K562 (cell line): ENCODE results near the gene NPC1L1. TPM values are rescaled to one million over a fixed set of nuclear protein-coding genes. Genes with fewer than 3 reads are reported as not detected.
A peak's percentile ranks its signal among the peaks of the same experiment; 100 is the strongest.

Experiments used
- ATAC-seq: fragments of 200-7000 bp; cut with Tn5 transposase; 3 replicates; pipeline ENCODE4 v1.9.1; 2020; ENCODE audit warnings: moderate library complexity
- BruUV-seq: library from RNA; stranded (reverse); fragments of 400-500 nt; replicated peaks from 2 replicates; lab custom pipeline; 2021; lab: Mats Ljungman, UMichigan
- CTCF ChIA-PET: fragments of 300-600 bp; formaldehyde crosslinking; extraction: SDS; loops from one replicate; lab custom pipeline; 2021; ENCODE audit warnings: low intra/inter-chr PET ratio; lab: Yijun Ruan, JAX
- POLR2A ChIA-PET: fragments of 300-600, 350-650 bp; sonication (Branson Sonifier 250); formaldehyde crosslinking; extraction: SDS; loops from one replicate; lab custom pipeline; 2021; ENCODE audit warnings: antibody characterized with exemption, inconsistent platforms; lab: Yijun Ruan, JAX
- DNase-seq, 4 experiments: peaks; one replicate each; pipeline versions ENCODE4 v3.0.0 to v3.0.0-alpha.2; 2011 to 2018; ENCODE audit warnings: low spot score in 3 of 4, mixed read lengths in 3 of 4; ENCODE audit errors: extremely low read depth in 1 of 4
- FAIRE-seq: peaks from 2 replicates; lab custom pipeline; 2011; peaks lifted over from hg19 to GRCh38; lab: Jason Lieb, UNC
- H2AFZ ChIP-seq: 2 replicates; pipeline ENCODE4 v1.6.0; 2011; ENCODE audit warnings: low read depth, low read length, control low read depth, inconsistent platforms
- H3K27ac ChIP-seq: fragments of 200-600 bp; 3 replicates; pipeline ENCODE4 v1.8.0; 2011; ENCODE audit warnings: low read depth, mild to moderate bottlenecking, control low read depth, inconsistent platforms, low read length, moderate library complexity, mixed read lengths; ENCODE audit errors: extremely low read depth
- H3K27me3 ChIP-seq, 2 experiments: fragments of 300-600 bp in 1 of 2; 2 replicates in 1 of 2; 3 replicates in 1 of 2; pipeline versions ENCODE4 v1.6.0 to v1.8.0; 2011; ENCODE audit warnings: inconsistent platforms in 2 of 2, low read length in 2 of 2, mild to moderate bottlenecking in 1 of 2, mixed read lengths in 1 of 2, moderate library complexity in 1 of 2; ENCODE audit not compliant: control insufficient read depth in 2 of 2, insufficient read depth in 2 of 2
- H3K36me3 ChIP-seq: fragments of 300-600 bp; 3 replicates; pipeline ENCODE4 v1.8.0; 2011; ENCODE audit warnings: mild to moderate bottlenecking, low read length, inconsistent platforms; ENCODE audit not compliant: control insufficient read depth, insufficient read depth
- H3K4me1 ChIP-seq, 2 experiments: fragments of 200-600 bp in 1 of 2; replicated peaks in 1 of 2; 2 replicates in 1 of 2; 3 replicates in 1 of 2; pipeline versions ENCODE4 v1.5.1 to v1.8.0; 2011; ENCODE audit warnings: inconsistent platforms in 2 of 2, low read length in 2 of 2, mild to moderate bottlenecking in 1 of 2, mixed read lengths in 1 of 2, moderate library complexity in 1 of 2; ENCODE audit not compliant: control insufficient read depth in 2 of 2, insufficient read depth in 2 of 2
- H3K4me2 ChIP-seq: 2 replicates; pipeline ENCODE4 v1.6.1; 2011; ENCODE audit warnings: low read length, control low read depth, inconsistent platforms, mixed read lengths; ENCODE audit not compliant: insufficient read depth
- H3K4me3 ChIP-seq: fragments of 200-600 bp; sonication (generic), shearing (Covaris generic); 2 replicates; pipeline ENCODE4 v1.5.1; 2016; ENCODE audit warnings: control low read depth, inconsistent platforms
- H3K79me2 ChIP-seq: fragments of 200-600 bp; 3 replicates; pipeline ENCODE4 v1.8.0; 2011; ENCODE audit warnings: low read length, inconsistent platforms; ENCODE audit not compliant: control insufficient read depth, insufficient read depth
- H3K9ac ChIP-seq, 2 experiments: 2 replicates each; pipeline versions ENCODE4 v1.6.0 to v1.6.1; 2011; ENCODE audit warnings: low read depth in 2 of 2, low read length in 2 of 2, control low read depth in 1 of 2, inconsistent platforms in 1 of 2, mild to moderate bottlenecking in 1 of 2, mixed read lengths in 1 of 2; ENCODE audit not compliant: insufficient read depth in 1 of 2
- H3K9me1 ChIP-seq: one replicate; pipeline ENCODE4 v1.6.0; 2011; ENCODE audit warnings: inconsistent platforms, mild to moderate bottlenecking, low read length, moderate library complexity; ENCODE audit not compliant: control insufficient read depth, insufficient read depth
- H3K9me3 ChIP-seq: replicated peaks from 2 replicates; pipeline ENCODE4 v1.5.1; 2011; ENCODE audit warnings: low read depth, low read length, inconsistent platforms; ENCODE audit not compliant: control insufficient read depth, insufficient read depth
- H4K20me1 ChIP-seq: replicated peaks from 2 replicates; pipeline ENCODE4 v1.6.1; 2011; ENCODE audit warnings: low read length, inconsistent platforms, mixed read lengths; ENCODE audit not compliant: control insufficient read depth, insufficient read depth
- ARID1B ChIP-seq: fragments of 450-650 bp; IDR thresholded peaks from 2 replicates; pipeline ENCODE4 v1.6.1; 2016; ENCODE audit warnings: antibody characterized with exemption, mild to moderate bottlenecking, inconsistent platforms
- ARNT ChIP-seq, 2 experiments: fragments of 450-650 bp; IDR thresholded peaks; 2 replicates each; pipeline ENCODE4 v1.6.1; 2016; ENCODE audit warnings: mild to moderate bottlenecking in 1 of 2
- HDAC3 ChIP-seq: fragments of 450-650 bp; IDR thresholded peaks from 2 replicates; pipeline ENCODE4 v1.6.1; 2018; ENCODE audit warnings: borderline replicate concordance, mild to moderate bottlenecking, moderate library complexity; ENCODE audit not compliant: partially characterized antibody
- LARP7 ChIP-seq: fragments of 450-650 bp; IDR thresholded peaks from 2 replicates; pipeline ENCODE4 v1.6.1; 2016
- MAFG ChIP-seq: fragments of 450-650 bp; conservative IDR thresholded peaks from 2 replicates; pipeline ENCODE4 v1.6.1; 2016; ENCODE audit warnings: missing genetic modification characterization, missing compliant biosample characterization
- MTA2 ChIP-seq: fragments of 450-650 bp; IDR thresholded peaks from 2 replicates; pipeline ENCODE4 v1.6.1; 2016; ENCODE audit warnings: low read depth
- SNIP1 ChIP-seq: fragments of 450-650 bp; IDR thresholded peaks from 2 replicates; pipeline ENCODE4 v1.7.1; 2017; ENCODE audit warnings: low read depth, mild to moderate bottlenecking
- TEAD1 ChIP-seq, 2 experiments: fragments of 450-650 bp in 1 of 2; sonication (generic) in 1 of 2; formaldehyde crosslinking; IDR thresholded peaks; 2 replicates each; pipeline versions ENCODE4 v1.4.0 to v1.8.0; 2020 to 2022; ENCODE audit warnings: mild to moderate bottlenecking in 2 of 2, missing genetic modification reagents in 1 of 2
- ZNF253 ChIP-seq: fragments of 250-450 bp; sonication (Bioruptor Pico); conservative IDR thresholded peaks from 2 replicates; pipeline ENCODE4 v1.6.1; 2021; ENCODE audit warnings: mild to moderate bottlenecking
- ZNF263 ChIP-seq: sonication (generic); formaldehyde crosslinking; IDR thresholded peaks from 2 replicates; pipeline ENCODE4 v1.8.0; 2022; ENCODE audit warnings: mild to moderate bottlenecking, missing genetic modification reagents, borderline replicate concordance
- WGBS: fragments of 100-300 bp; shearing (Covaris generic); methylation state at CpG from one replicate; pipeline ENCODE4 v1.1.6; 2016; ENCODE audit warnings: low coverage, mixed read lengths; ENCODE audit not compliant: insufficient coverage; ENCODE audit errors: missing lambda C conversion rate; 5-methylcytosine and 5-hydroxymethylcytosine counted together
- in situ Hi-C: fragments of 300-500 bp; cut with MboI; formaldehyde crosslinking; loops from 4 replicates; pipeline ENCODE4 v1.15.0; 2018; ENCODE audit warnings: inconsistent platforms, mixed read lengths
- intact Hi-C: fragments of 100-400 bp; cut with micrococcal nuclease; formaldehyde crosslinking; loops from 2 replicates; pipeline ENCODE4 v1.14.2; 2022
- polyA plus RNA-seq, 8 experiments: library from polyadenylated mRNA; depleted of rRNA in 4 of 8; stranded (reverse) in 5 of 8; unstranded in 3 of 8; fragments of >200 nt; fragmentation: Nextera tagmentation in 2 of 8; fragmentation: Illumina TruSeq in 1 of 8; extraction: Ambion mirVana in 2 of 8; extraction: Trizol in 1 of 8; gene quantifications; 2 replicates each; pipeline versions ENCODE4 v1.2.1 to v1.2.3, GENCODE V29; 2011 to 2014; ENCODE audit warnings: inconsistent platforms in 1 of 8, missing spikeins in 1 of 8
- total RNA-seq, 7 experiments: library from RNA; depleted of rRNA in 6 of 7; stranded (reverse); fragments of >200 nt in 6 of 7; fragmentation: Illumina TruSeq in 2 of 7; extraction: Trizol in 2 of 7; gene quantifications; 2 replicates each; pipeline versions ENCODE4 v1.2.1 to v1.2.3, GENCODE V29; 2011 to 2021; ENCODE audit warnings: low replicate concordance in 1 of 7
- TF ChIP-seq, protein P1 (sequence below): IDR thresholded peaks from 2 replicates; pipeline ENCODE4 v1.6.1; 2016; ENCODE audit warnings: missing genetic modification characterization, missing compliant biosample characterization
- TF ChIP-seq, protein P2 (sequence below), 2 experiments: fragments of 450-650 bp; IDR thresholded peaks; 2 replicates each; pipeline ENCODE4 v1.6.1; 2016
- TF ChIP-seq, protein P3 (sequence below): fragments of 450-650 bp; IDR thresholded peaks from 2 replicates; pipeline ENCODE4 v1.6.1; 2017; ENCODE audit warnings: antibody characterized with exemption

NPC1L1 gene
- total and polyA plus RNA-seq, 9 of the 15 experiments (the other 6 are each of a cell fraction or from before 2014, with no cell fraction given): 0.01 to 0.18 (median 0.07) TPM; not detected in 4

DNA sequence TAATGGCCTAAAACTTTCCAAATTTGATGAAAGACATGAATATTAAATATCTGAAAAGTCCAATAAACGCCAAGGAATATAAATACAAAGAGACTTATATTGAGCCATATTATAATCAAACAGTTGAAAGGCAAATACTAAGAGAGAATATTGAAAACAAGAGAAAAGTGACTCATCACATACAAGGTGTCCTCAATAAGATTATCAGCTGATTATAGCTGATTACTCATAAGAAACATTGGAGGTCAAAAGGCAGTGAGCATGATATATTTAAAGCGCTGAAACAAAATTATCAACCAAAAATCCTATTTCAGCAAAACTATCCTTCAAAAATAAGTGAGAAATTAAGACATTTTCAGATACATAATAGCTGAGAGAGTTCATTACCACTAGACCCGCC, 7.8 kb upstream of the NPC1L1 start (continued):
- TF ChIP-seq HDAC3: no peak
- no peak for TF ChIP-seq TEAD1 (CRISPR knock-in tag; IDR thresholded peaks at IDR 0.05)
- TF ChIP-seq ZNF253 (CRISPR knock-in tag): no peak
- 0 out of 2 replicates have a peak, but pooled peaks have one; percentile 5 for TF ChIP-seq MAFG (tag)
- TF ChIP-seq ARID1B: peak; percentile 28; the same call in 1 of the 2 replicates
- TF ChIP-seq, all 486 proteins: peak for 8

DNA sequence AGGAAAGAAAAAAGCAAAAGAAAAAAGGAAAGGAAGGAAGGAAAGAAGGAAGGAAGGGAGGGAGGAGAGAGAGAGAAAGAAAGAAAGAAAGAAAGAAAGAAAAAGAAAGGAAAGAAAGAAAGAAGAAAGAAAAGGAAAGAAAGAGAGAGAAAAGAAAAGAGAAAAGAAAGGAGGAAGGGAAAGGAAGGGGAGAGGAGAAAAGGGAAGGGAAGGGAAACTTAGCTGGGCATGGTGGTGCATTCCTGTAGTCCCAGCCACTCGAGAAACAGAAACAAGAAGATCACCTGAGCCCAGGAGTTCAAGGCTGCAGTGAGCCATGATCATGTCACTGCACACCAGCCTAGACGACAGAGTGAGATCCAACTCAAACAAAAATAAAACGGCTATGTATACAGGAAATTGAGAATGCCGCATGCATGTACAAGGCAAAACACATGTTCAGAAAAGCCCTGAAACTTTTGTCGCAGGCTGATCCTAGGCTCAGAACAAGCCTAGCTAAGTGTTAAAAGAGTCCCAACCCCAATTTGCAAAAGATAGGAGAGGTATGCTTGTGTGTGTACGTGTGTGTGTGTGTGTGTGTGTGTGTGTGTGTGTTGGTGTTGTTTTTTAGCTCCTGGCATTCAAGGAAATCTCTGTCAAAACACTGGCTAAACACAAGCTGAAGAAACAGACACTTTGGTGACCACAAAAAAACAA, 6.6 kb upstream of the NPC1L1 start:
- Histone ChIP-seq H4K20me1 (no peaks in the 10 kb centered on the region), H3K9me1 (no peaks in the 10 kb centered on the region), H3K9ac (peak overlapping the region in 1 of 2 experiments; percentile 71; a peak in 1 of 4 replicates), H3K4me3 (no peak overlapping the region), H3K27me3 (no peaks in the 10 kb centered on the region), H3K4me2 (peak overlapping the region; percentile 18; the same call in 1 of the 2 replicates), H3K27ac (no peak overlapping the region), H2AFZ (peak overlapping the region; percentile 82), H3K9me3 (no peaks in the 10 kb centered on the region; the same call in 1 of the 2 replicates), H3K4me1 (peaks cover 4 to 6% of the 10 kb centered on the region in 2 experiments; a peak in 4 of 5 replicates), H3K36me3 (no peaks in the 10 kb centered on the region), H3K79me2 (no peaks in the 10 kb centered on the region)
- no TSS peak for BruUV-seq
- ATAC-seq (peak; percentile 43), DNase-seq (no peak), FAIRE-seq (no peak)
- in situ Hi-C loops: no loop called here
- POLR2A ChIA-PET: interaction anchor here (0.6 to 2.1 kb wide), 4 partner anchors 9 to 635 kb away, joined by 3 to 7 read pairs (median 3); no protein-coding TSS in a partner anchor
- intact Hi-C loops: no loop called here
- 22% methylated on average over 6 of the region's 6 CpGs for WGBS
- CTCF ChIA-PET: no interaction called here
- TF ChIP-seq LARP7 (0 out of 2 replicates have a peak, but pooled peaks have one; percentile 48), ZNF263 (CRISPR knock-in tag) (no peak), MTA2 (0 out of 2 replicates have a peak, but pooled peaks have one; percentile 11), SNIP1 (0 out of 2 replicates have a peak, but pooled peaks have one; percentile 9), ARNT (IDR thresholded peaks at IDR 0.05) (peak in 1 of 2 experiments; percentile 59; a peak in 1 of 4 replicates)
- TF ChIP-seq, protein P1, sequence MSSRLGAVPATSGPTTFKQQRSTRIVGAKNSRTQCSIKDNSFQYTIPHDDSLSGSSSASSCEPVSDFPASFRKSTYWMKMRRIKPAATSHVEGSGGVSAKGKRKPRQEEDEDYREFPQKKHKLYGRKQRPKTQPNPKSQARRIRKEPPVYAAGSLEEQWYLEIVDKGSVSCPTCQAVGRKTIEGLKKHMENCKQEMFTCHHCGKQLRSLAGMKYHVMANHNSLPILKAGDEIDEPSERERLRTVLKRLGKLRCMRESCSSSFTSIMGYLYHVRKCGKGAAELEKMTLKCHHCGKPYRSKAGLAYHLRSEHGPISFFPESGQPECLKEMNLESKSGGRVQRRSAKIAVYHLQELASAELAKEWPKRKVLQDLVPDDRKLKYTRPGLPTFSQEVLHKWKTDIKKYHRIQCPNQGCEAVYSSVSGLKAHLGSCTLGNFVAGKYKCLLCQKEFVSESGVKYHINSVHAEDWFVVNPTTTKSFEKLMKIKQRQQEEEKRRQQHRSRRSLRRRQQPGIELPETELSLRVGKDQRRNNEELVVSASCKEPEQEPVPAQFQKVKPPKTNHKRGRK (tag): peak; percentile 100
- TF ChIP-seq, protein P2, sequence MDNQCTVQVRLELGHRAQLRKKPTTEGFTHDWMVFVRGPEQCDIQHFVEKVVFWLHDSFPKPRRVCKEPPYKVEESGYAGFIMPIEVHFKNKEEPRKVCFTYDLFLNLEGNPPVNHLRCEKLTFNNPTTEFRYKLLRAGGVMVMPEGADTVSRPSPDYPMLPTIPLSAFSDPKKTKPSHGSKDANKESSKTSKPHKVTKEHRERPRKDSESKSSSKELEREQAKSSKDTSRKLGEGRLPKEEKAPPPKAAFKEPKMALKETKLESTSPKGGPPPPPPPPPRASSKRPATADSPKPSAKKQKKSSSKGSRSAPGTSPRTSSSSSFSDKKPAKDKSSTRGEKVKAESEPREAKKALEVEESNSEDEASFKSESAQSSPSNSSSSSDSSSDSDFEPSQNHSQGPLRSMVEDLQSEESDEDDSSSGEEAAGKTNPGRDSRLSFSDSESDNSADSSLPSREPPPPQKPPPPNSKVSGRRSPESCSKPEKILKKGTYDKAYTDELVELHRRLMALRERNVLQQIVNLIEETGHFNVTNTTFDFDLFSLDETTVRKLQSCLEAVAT (IDR thresholded peaks at IDR 0.05): peak in 1 of 2 experiments; percentile 14; a peak in 1 of 4 replicates
- TF ChIP-seq, protein P3, sequence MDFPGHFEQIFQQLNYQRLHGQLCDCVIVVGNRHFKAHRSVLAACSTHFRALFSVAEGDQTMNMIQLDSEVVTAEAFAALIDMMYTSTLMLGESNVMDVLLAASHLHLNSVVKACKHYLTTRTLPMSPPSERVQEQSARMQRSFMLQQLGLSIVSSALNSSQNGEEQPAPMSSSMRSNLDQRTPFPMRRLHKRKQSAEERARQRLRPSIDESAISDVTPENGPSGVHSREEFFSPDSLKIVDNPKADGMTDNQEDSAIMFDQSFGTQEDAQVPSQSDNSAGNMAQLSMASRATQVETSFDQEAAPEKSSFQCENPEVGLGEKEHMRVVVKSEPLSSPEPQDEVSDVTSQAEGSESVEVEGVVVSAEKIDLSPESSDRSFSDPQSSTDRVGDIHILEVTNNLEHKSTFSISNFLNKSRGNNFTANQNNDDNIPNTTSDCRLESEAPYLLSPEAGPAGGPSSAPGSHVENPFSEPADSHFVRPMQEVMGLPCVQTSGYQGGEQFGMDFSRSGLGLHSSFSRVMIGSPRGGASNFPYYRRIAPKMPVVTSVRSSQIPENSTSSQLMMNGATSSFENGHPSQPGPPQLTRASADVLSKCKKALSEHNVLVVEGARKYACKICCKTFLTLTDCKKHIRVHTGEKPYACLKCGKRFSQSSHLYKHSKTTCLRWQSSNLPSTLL: 0 out of 2 replicates have a peak, but pooled peaks have one; percentile 56
